ENCODE results near the gene GLRX3. TPM values are rescaled to one million over a fixed set of nuclear protein-coding genes. Genes with fewer than 3 reads are reported as not detected.
A peak's percentile ranks its signal among the peaks of the same experiment; 100 is the strongest.

The GLRX3 gene
- total and polyA plus RNA-seq, 2 of the 13 experiments (the other 11 are each of a cell fraction or from before 2014, with no cell fraction given): 91.4 to 135 TPM

- 0 out of 2 replicates have a peak, but pooled peaks have one; percentile 72 for TF ChIP-seq GFI1 (CRISPR knock-in tag; IDR thresholded peaks at IDR 0.05; ENCODE audit: borderline replicate concordance)
- TF ChIP-seq MED1 (CRISPR knock-in tag; IDR thresholded peaks at IDR 0.05): 0 out of 2 replicates have a peak, but pooled peaks have one; percentile 22
- peak; percentile 53 for TF ChIP-seq NRL (CRISPR knock-in tag; IDR thresholded peaks at IDR 0.05; ENCODE audit: borderline replicate concordance)
- no peak for TF ChIP-seq ZNF841 (CRISPR knock-in tag; IDR thresholded peaks at IDR 0.05; ENCODE audit: borderline replicate concordance)
- TF ChIP-seq ZNF607 (CRISPR knock-in tag; IDR thresholded peaks at IDR 0.05; ENCODE audit: borderline replicate concordance): peak; percentile 51; the same call in 1 of the 2 replicates
- TF ChIP-seq ZNF256 (CRISPR knock-in tag; conservative IDR thresholded peaks at IDR 0.05): no peak
- peak; percentile 68; the same call in 1 of the 2 replicates for TF ChIP-seq POGZ (CRISPR knock-in tag; IDR thresholded peaks at IDR 0.05)
- TF ChIP-seq ZFP37 (CRISPR knock-in tag; IDR thresholded peaks at IDR 0.05; ENCODE audit: borderline replicate concordance): no peak
- no peak for TF ChIP-seq ZBTB49 (CRISPR knock-in tag; IDR thresholded peaks at IDR 0.05; ENCODE audit: borderline replicate concordance)
- TF ChIP-seq ZBTB40 (IDR thresholded peaks at IDR 0.05): no peak
- peak; percentile 74 for TF ChIP-seq ZBTB40 (CRISPR knock-in tag; IDR thresholded peaks at IDR 0.05)
- peak; percentile 67; the same call in 1 of the 2 replicates for TF ChIP-seq ATF7-NPFF (CRISPR knock-in tag; IDR thresholded peaks at IDR 0.05; ENCODE audit: low read depth)
- TF ChIP-seq ZMYM2 (CRISPR knock-in tag; IDR thresholded peaks at IDR 0.05): 0 out of 2 replicates have a peak, but pooled peaks have one; percentile 22
- peak; percentile 56; the same call in 1 of the 2 replicates for TF ChIP-seq ZNF160 (CRISPR knock-in tag; IDR thresholded peaks at IDR 0.05)
- TF ChIP-seq THRA (CRISPR knock-in tag; IDR thresholded peaks at IDR 0.05; ENCODE audit: borderline replicate concordance): peak; percentile 21
Observed at GRCh38 chr10:130110246-130111112, 25.7 kb upstream of the GLRX3 start, which contains the start of gene C10orf143 (continued).

All from HepG2 (cell line).